PC-3 (cell line): ENCODE measurements around the gene POLD1.

ENCODE experiments used
- EZH2 ChIP-seq: fragments of 300-600 bp; sonication (generic); IDR thresholded peaks from one replicate; pipeline ENCODE4 v1.6.1; 2017; ENCODE audit warnings: antibody characterized with exemption, mild to moderate bottlenecking, low read length; ENCODE audit not compliant: unreplicated experiment
- TF ChIP-seq, protein P1 (sequence below): fragments of 300-600 bp; sonication (generic); conservative IDR thresholded peaks from 2 replicates; pipeline ENCODE4 v1.5.1; 2017; ENCODE audit warnings: antibody characterized with exemption, low read depth, mild to moderate bottlenecking, low read length

DNA sequence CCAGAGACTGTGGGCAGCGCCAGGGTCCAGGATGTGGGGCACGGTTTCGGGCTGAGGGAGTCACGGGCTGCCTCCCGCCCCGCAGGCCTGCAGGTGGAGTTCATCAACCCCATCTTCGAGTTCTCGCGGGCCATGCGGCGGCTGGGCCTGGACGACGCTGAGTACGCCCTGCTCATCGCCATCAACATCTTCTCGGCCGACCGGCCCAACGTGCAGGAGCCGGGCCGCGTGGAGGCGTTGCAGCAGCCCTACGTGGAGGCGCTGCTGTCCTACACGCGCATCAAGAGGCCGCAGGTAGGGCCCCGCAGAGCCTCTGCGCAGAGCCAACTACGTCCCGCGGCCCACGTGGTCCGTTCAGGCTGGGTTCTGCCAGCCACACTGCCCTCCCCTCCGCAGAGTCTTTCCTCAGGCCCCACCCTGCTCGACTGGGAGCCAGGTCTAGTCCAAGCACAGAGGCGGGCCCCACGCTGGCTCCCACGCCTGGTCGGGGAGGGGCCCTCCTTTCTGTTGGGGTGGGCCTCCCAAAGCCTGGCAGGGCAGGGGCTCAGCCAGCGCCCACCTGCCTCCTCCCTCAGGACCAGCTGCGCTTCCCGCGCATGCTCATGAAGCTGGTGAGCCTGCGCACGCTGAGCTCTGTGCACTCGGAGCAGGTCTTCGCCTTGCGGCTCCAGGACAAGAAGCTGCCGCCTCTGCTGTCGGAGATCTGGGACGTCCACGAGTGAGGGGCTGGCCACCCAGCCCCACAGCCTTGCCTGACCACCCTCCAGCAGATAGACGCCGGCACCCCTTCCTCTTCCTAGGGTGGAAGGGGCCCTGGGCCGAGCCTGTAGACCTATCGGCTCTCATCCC lies 2.0 kb upstream of the POLD1 start:
- TF ChIP-seq, protein P1, sequence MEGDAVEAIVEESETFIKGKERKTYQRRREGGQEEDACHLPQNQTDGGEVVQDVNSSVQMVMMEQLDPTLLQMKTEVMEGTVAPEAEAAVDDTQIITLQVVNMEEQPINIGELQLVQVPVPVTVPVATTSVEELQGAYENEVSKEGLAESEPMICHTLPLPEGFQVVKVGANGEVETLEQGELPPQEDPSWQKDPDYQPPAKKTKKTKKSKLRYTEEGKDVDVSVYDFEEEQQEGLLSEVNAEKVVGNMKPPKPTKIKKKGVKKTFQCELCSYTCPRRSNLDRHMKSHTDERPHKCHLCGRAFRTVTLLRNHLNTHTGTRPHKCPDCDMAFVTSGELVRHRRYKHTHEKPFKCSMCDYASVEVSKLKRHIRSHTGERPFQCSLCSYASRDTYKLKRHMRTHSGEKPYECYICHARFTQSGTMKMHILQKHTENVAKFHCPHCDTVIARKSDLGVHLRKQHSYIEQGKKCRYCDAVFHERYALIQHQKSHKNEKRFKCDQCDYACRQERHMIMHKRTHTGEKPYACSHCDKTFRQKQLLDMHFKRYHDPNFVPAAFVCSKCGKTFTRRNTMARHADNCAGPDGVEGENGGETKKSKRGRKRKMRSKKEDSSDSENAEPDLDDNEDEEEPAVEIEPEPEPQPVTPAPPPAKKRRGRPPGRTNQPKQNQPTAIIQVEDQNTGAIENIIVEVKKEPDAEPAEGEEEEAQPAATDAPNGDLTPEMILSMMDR = no peak
- no peak for TF ChIP-seq EZH2
